ENCODE data around the gene KIDINS220. TPM values are rescaled to one million over a fixed set of nuclear protein-coding genes. Genes with fewer than 3 reads are reported as not detected.

The KIDINS220 gene
- total and polyA plus RNA-seq, 2 donors (not counting 1 experiment from before 2014, with no cell fraction given) = 58.0 to 110 TPM

DNA sequence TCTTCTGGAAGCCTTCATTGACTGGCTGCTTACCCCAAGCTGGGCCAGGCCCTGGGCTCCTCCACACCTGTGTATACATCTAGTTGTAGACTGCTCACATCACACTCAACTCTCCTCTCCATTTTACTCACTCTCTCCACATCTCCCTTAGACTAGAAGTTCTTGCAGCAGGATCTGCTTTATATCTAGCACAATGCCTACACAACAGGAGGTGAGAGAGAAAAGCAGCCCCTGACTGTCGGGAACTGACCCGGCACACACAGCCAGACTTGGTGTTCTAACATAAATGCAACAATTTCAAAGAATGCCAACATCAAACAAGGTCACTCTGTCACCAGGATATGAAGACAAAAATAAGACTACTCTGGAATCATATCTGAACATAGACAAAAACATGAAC is 5.9 kb downstream of the KIDINS220 start:
- Histone ChIP-seq H3K9me3 (ENCODE audit: control insufficient read depth, insufficient read depth, low read depth, low read length) (no peaks in the 10 kb centered on the region), H3K4me1 (ENCODE audit: control insufficient read depth, extremely low read depth, insufficient read depth, low read length) (no peaks in the 10 kb centered on the region), H3K27me3 (ENCODE audit: control insufficient read depth, insufficient read depth, low read length) (no peaks in the 10 kb centered on the region), H3K4me2 (ENCODE audit: extremely low read depth, insufficient read depth, low read length) (no peak overlapping the region), H4K20me1 (ENCODE audit: control insufficient read depth, extremely low read depth, insufficient read depth, low read length) (peaks cover 5% of the 10 kb centered on the region), H3K36me3 (ENCODE audit: control insufficient read depth, insufficient read depth, low read length) (no peaks in the 10 kb centered on the region), H3K9ac (ENCODE audit: insufficient read depth, low read length) (no peak overlapping the region), H3K27ac (ENCODE audit: insufficient read depth, low read length) (no peak overlapping the region), H3K4me3 (replicated peaks in 1 of 4; ENCODE audit: control extremely low read depth in 1 of 4, insufficient read depth in 1 of 4, low read depth in 3 of 4, low read length in 4 of 4) (no peak overlapping the region), H2AFZ (ENCODE audit: low read length) (no peak overlapping the region), H3K79me2 (ENCODE audit: control insufficient read depth, insufficient read depth, low read length) (peaks cover 74% of the 10 kb centered on the region)
- TF ChIP-seq CTCF (conservative IDR thresholded peaks at IDR 0.05 in 1 of 2, IDR thresholded peaks at IDR 0.05 in 1 of 2; ENCODE audit: low read depth in 1 of 2, low read length in 2 of 2) (no peak), EZH2 (IDR thresholded peaks at IDR 0.05; ENCODE audit: low read length, missing control alignments) (no peak)
- DNase-seq (ENCODE audit: low read depth in 2 of 2) = no peak

DNA sequence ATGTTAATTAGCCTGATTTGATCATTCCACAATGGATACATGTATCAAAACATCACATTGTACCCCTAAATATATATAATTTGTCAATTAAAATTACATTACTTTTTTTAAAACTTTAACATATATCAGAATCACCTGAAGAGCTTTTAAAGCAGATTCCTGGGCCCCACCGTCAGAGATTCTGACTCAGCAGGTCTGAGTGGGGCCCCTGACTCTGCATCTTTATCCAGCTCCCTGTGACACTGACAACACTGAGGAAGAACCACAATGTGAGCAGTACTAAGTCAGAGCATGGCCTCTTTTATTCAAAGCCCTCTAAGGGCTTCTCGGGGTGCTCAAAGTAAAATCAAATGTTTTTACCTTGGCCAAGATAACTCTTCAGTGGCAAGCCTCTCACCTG is 9.7 kb downstream of the KIDINS220 start:
- Histone ChIP-seq H3K9me3 (ENCODE audit: control insufficient read depth, insufficient read depth, low read depth, low read length) (no peaks in the 10 kb centered on the region), H3K36me3 (ENCODE audit: control insufficient read depth, insufficient read depth, low read length) (peaks cover 2% of the 10 kb centered on the region), H3K9ac (ENCODE audit: insufficient read depth, low read length) (no peak overlapping the region), H3K4me3 (replicated peaks in 1 of 4; ENCODE audit: control extremely low read depth in 1 of 4, insufficient read depth in 1 of 4, low read depth in 3 of 4, low read length in 4 of 4) (no peak overlapping the region), H2AFZ (ENCODE audit: low read length) (no peak overlapping the region), H3K79me2 (ENCODE audit: control insufficient read depth, insufficient read depth, low read length) (peaks cover 41% of the 10 kb centered on the region), H3K27me3 (ENCODE audit: control insufficient read depth, insufficient read depth, low read length) (no peaks in the 10 kb centered on the region), H4K20me1 (ENCODE audit: control insufficient read depth, extremely low read depth, insufficient read depth, low read length) (peaks cover 3% of the 10 kb centered on the region), H3K4me1 (ENCODE audit: control insufficient read depth, extremely low read depth, insufficient read depth, low read length) (no peaks in the 10 kb centered on the region), H3K27ac (ENCODE audit: insufficient read depth, low read length) (no peak overlapping the region), H3K4me2 (ENCODE audit: extremely low read depth, insufficient read depth, low read length) (no peak overlapping the region)
- no peak for DNase-seq (ENCODE audit: low read depth in 2 of 2)
- TF ChIP-seq EZH2 (IDR thresholded peaks at IDR 0.05; ENCODE audit: low read length, missing control alignments) (no peak), CTCF (conservative IDR thresholded peaks at IDR 0.05 in 1 of 2, IDR thresholded peaks at IDR 0.05 in 1 of 2; ENCODE audit: low read depth in 1 of 2, low read length in 2 of 2) (no peak)

DNA sequence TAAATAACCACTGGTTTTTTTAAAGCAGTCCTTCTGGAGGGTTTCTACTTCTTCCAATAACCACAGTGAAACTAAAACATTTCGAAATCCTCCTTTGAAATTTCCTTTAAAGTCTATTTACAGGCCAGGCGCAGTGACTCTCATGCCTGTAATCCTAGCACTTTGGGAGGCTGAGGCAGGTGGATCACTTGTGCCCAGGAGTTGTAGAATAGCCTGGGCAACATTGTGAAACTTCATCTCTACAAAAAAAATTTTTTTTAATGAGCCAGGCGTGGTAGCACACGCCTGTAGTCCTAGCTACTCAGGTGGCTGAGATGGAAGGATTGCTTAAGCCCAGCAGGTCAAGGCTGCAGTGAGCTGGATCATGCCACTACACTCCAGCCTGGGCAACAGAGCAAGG is 15.2 kb downstream of the KIDINS220 start:
- no peak overlapping the region for H3K9ac ChIP-seq (ENCODE audit: insufficient read depth, low read length)
- peaks cover 5% of the 10 kb centered on the region for H3K36me3 ChIP-seq (ENCODE audit: control insufficient read depth, insufficient read depth, low read length)
- H3K79me2 ChIP-seq (ENCODE audit: control insufficient read depth, insufficient read depth, low read length) = peaks cover 3% of the 10 kb centered on the region
- no peak overlapping the region for H3K4me3 ChIP-seq (replicated peaks in 1 of 4; ENCODE audit: control extremely low read depth in 1 of 4, insufficient read depth in 1 of 4, low read depth in 3 of 4, low read length in 4 of 4)
- H3K27me3 ChIP-seq (ENCODE audit: control insufficient read depth, insufficient read depth, low read length) = no peaks in the 10 kb centered on the region
- H3K9me3 ChIP-seq (ENCODE audit: control insufficient read depth, insufficient read depth, low read depth, low read length) = no peaks in the 10 kb centered on the region
- no peaks in the 10 kb centered on the region for H3K4me1 ChIP-seq (ENCODE audit: control insufficient read depth, extremely low read depth, insufficient read depth, low read length)
- no peak overlapping the region for H2AFZ ChIP-seq (ENCODE audit: low read length)
- peak in 1 of 2 donors; percentile 58 for DNase-seq (ENCODE audit: low read depth in 2 of 2)
- H3K4me2 ChIP-seq (ENCODE audit: extremely low read depth, insufficient read depth, low read length) = no peak overlapping the region
- no peak overlapping the region for H3K27ac ChIP-seq (ENCODE audit: insufficient read depth, low read length)
- TF ChIP-seq EZH2 (IDR thresholded peaks at IDR 0.05; ENCODE audit: low read length, missing control alignments) (no peak), CTCF (conservative IDR thresholded peaks at IDR 0.05 in 1 of 2, IDR thresholded peaks at IDR 0.05 in 1 of 2; ENCODE audit: low read depth in 1 of 2, low read length in 2 of 2) (no peak)
- no peaks in the 10 kb centered on the region for H4K20me1 ChIP-seq (ENCODE audit: control insufficient read depth, extremely low read depth, insufficient read depth, low read length)
